ENCODE measurements around the gene PUSL1.

GRCh38 chr1:1345860-1346500, 37.6 kb downstream of the PUSL1 start:
- TF ChIP-seq TAF1 (IDR thresholded peaks at IDR 0.05; ENCODE audit: low read depth, low read length) (no peak), POLR2A (IDR thresholded peaks at IDR 0.05; ENCODE audit: low read depth, low read length) (no peak)
